Stimulated activated CD8-positive, alpha-beta memory T cell treated with anti-CD3 and anti-CD28 coated beads, Interleukin-15, amount 100 ng/mL, for 4 hours (primary cell): ENCODE measurements around the gene PLBD1.

Experiments
- DNase-seq, 2 donors: peaks; one replicate each; pipeline ENCODE4 v3.0.0-alpha.2; 2020; ENCODE audit warnings: low read depth in 2 of 2

Gene PLBD1

DNA sequence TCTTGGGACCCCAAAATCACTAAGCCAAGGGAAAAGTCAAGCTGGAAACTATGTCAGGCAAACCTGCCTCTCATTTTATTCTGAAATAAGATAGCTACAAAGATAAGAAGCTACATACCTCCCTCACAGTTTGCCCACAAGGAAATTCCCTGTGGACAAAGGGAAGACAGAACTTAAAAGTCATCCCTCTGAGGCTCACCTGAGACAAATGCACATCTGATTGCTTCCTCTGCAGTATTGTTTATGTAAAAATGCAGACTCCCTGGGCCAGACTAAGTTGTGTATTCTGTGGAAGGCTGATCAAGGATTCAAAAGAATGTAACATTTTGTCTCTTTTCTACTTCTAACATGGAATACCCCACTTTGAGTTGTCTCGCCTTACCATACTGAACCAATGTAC, 2.5 kb upstream of the PLBD1 start:
- DNase-seq, result no peak

DNA sequence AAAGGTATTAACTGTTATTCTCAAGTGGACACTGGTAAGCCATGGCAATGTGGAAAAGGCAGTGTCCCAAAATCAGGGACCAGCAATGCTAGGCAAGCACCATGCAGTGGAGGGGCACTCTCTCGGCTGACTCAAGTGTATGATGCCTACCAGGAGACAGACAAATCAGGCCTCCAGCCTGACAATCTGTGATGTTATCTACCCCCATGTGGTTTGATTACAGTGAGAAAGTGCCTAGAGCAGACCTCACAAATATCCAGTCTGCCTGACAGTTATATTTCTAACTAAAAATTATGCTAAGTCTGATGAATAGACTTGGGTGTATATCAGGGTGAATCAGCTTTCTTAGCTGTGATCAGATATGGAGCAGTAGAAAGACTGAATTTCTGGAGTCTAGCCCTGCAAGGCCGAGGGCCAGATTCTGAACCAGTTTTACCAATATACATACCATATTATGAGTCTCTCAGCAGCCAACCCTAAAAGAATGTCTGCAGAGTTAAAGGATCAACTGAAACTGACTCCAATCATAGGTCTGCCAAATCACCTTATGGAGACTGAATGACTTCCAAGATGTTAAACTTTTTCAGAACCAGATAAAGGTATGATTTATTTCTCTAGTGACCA, 3.2 kb downstream of the PLBD1 start:
- no peak for DNase-seq

DNA sequence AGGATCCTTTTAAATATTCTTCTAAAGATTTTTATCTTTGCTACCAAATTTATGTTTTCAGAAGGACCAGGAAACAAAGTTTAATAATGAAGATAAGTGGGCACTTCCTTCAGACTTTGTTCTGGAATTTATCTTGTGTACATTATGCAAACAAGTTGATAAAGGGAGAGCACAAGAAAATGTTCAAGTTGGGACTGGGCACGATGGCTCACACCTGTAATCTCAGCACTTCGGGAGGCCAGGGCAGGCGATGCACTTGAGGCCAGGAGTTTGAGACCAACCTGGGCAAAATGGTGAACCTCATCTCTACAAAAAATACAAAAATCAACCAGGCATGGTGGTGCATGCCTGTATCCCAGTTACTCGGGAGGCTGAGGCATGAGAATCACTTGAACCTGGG, 4.6 kb downstream of the PLBD1 start:
- DNase-seq, result no peak

DNA sequence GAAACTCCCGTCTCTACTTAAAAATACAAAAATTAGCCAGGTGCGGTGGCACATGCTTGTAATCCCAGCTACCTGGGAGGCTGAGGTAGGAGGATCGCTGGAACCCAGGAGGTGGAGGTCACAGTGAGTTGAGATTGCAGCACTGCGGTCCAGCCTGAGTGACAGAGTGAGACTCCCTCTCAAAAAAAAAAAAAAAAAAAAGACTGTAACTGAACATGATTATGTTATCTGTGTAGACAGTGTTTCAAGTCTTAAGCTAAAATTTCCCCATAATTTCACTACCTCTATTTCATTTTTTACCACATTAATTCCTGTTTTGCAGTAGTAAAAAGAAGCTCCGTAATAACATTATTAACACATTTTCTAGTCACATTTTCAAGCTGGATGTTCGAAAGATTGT, 5.4 kb downstream of the PLBD1 start:
- DNase-seq, result no peak

DNA sequence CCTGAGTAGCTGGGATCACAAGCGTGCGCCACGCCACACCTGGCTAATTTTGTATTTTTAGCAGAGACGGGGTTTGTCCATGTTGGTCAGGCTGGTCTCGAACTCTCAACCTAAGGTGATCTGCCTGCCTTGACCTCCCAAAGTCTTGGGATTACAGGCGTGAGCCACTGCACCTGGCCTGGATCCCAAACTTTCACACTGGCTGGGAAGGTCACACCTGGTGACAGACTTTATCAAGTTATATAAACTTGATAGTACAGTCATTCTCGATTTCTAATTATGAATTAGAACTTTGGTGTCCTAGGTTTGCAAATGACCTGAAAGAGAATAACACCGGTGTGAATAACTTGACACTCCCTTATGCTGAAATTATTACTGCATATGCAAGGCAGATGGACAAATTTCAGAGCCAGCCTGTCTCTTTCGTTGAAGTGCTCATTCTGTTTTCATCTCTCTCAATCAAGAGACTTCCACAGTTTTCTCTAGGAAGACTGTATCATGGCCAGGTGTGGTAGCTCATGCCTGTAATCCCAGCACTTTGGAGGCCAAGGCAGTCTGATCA, 5.9 kb downstream of the PLBD1 start:
- no peak for DNase-seq

DNA sequence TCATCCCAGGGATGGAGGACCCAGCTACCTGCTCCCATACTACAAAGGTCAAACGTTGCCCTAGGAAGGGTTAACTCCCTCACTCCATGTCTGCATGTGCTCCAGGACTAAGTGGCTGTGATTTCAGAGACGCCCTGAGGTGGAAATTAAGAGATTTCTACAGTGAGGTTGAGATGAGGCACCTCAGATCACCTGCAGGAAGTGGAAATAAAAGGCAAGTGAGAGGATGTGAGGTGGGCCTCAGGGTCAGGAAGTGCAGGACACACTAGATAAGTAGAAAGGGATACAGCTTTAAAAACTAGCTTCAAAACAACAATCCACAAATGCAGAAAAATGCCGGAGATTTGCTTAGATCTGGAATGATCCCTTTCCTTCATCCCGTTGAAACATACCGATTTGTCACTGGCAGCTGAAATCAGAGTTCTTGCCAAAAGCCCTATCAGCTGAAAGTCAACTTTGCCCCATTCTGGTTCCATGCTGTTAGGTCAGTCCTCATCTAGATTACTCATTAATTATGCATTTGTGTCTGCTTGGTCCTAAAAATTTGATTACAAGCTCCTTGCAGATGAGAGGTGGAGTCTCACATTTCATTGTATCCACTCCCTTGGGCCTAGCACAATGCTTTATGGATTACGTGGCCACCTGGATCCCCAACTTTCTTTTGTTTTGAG, 6.6 kb downstream of the PLBD1 start:
- DNase-seq, result no peak

DNA sequence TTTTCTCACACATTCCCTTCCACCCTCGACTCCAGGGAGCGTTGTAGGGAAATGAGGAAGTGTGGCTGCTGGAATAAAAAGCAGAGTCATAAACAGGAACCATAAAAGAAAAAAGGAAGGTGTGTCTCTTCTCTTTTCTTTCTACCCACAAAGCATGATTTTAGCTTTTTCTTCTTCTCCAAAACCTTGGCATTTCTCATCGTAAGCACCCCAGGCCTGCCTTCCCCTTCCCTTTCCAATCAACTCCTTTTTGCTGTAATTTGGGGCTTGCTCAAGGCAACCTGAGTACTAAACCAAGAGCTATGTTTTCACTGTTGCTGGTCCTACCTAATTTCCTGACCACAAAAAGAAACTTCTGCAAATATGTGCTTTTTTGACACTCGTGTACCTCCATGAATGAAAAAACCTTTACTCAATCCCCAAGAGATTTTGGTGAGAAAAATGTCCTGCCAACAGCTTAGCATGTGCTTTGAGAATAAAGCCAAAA, 9.2 kb downstream of the PLBD1 start:
- no peak for DNase-seq

- no peak for DNase-seq
Measured at GRCh38 chr12:14557966-14558365, 9.7 kb downstream of the PLBD1 start.

- no peak for DNase-seq
Measured at GRCh38 chr12:14554281-14555007, 13.2 kb downstream of the PLBD1 start.

- DNase-seq, result no peak
Measured at GRCh38 chr12:14548609-14549008, 19.1 kb downstream of the PLBD1 start.

DNA sequence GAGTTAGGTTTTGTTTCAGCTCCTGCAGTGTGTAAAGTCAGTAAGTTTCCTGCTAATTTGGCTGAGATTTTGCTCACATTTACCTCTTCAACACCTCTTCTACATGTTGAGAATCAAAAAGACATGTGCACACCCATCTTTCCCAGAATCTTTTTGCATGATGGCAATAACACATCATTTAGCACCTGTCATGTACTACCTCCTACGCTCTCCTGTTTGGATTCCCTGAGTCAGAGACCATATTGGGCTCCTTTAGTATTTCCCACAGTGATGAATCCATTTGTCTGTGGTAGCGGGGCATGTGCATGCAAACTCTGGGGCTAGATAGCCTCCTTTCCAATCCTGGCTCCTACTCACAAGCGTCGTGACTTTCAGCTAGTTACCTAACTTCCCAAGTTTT, 20.1 kb downstream of the PLBD1 start:
- no peak for DNase-seq

- DNase-seq, result no peak
Measured at GRCh38 chr12:14545144-14546124, 22.2 kb downstream of the PLBD1 start.

DNA sequence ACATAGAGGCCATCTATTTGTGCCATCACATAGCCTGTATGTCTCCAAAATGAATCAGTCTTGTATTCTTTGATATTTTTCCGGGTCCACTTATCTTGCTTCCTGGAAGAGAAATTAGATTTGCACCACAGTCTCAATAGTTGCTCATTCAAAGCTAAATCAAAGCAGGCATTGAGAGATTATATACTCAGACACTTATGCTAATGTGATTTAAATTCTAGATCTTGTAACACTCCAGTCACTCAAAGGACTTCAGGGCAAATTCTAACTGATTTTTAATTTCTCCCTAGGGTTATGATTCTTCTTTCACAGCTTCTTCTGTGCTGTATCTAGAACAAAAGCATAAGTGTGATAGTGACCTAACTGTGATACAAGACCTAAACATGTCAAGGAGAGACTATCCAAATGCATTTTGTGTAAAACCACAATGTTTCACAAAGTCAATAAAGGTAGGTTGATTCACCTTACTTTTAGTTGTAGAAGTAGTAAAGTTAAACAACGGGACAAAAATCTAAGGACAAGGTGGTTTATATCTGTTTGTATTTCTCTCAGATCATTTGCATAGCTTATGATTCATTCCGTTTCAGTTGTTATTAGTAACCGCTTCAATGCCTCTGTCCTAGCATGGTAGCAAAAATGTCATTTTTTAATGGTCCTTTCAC, 26.8 kb downstream of the PLBD1 start:
- no peak for DNase-seq

DNA sequence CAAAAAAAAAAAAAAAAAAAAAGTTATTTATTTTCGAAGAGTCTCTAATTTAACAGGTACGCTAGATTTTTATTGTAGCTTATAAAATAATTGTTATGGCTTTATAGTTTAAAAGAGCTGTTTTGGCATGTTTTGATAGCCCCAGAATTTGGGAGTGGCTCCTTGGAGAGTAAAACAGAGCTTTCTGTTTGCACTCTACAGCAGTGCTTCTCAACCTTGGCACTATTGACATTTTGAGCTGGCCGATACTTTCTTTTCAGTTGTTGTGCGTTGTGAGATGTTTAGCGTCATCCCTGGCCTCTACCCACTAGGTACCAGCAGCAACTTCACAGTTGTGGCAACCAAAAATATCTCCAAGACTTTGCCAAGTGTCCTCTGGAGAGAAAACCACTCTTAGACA, 30.6 kb downstream of the PLBD1 start:
- DNase-seq, result no peak

DNA sequence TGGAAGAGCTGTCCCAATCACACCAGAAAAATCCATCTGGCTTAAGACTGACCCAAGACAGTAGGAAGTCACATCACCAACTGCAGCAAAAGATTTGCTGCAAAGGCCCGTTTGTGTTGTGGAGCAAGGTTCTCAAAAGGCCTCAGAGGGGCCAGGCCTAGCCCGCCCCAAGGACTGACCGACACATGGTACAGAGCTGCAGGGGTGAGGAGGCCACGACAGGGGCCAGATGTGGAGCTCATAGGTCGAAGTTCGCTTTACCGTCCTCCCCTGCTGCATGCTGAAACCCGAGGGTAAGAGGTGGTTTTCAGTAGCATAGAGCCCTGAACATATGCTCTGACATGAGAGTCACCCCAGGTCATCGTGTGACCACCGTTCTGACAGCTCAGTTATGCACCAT, 35.5 kb downstream of the PLBD1 start:
- no peak for DNase-seq

DNA sequence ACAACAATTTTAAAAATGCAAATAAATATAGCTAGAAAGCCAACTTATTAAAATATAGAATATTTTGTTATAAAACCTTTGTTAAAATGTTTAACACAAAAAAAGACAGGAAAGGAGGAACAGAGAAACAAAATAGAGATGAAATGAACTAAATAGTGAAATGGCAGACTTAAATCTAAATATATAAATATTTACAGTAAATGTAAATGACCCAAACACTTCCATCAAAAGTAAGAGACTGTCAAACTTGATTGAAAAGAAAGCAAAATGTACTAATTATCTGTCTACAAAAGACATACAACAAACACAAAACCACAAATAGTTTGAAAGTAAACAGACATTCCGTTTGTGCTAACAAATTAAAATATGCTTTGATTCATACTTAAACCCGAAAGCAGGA, 41.7 kb downstream of the PLBD1 start:
- no peak for DNase-seq

- no peak for DNase-seq
Measured at GRCh38 chr12:14521822-14522221, 45.9 kb downstream of the PLBD1 start.

DNA sequence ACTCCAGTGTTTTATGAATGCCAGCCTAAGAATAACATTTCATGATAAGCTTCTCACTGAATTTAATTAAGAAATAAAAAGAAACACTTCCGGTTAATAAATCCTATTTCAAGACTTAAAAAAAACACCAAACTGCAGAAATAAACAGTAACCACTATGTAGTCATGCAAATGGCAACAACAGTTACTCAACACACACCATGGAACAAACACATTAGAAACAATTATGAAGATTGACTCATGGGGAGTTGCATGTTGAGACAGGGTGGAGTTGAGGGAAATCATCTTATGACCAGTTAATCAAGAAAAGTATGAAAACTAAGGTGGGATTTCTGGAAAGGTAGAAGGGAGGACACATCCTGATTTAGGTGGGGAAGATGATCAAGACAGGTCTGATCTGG, 52.7 kb downstream of the PLBD1 start:
- no peak for DNase-seq

DNA sequence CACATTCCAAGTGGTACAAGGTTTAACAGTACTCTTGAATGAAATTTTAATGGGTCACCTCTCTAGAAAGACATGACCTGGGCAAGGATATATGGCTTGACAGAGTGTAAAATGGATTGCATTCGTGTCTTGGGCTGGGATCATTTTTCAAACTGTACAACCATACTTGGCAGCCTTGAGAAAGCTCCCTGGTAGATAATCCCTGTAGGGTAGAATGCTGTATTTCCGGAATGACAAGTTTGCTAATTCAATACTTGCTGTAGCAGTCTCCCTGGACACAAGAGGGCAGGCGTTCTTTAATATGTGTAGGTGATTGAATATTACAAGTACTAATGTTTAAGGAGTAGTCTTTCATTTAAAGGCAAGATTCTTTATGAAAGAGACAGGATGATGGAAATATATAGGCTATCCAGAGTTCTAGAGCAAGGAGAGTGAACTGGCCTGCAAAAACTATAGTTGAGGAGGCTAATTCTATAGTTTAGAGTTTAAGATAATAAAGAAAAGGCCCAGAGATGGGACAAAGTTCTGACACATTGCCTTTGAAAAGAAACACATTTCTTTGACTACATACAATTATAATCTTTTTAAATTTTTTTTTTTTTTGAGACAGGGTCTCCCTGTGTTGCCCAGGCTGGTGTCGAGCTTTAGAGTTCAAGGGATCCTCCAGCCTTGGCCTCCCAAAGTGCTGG, 53.4 kb downstream of the PLBD1 start:
- DNase-seq, result no peak

GRCh38 chr12:14510574-14510973, 57.1 kb downstream of the PLBD1 start:
- no peak for DNase-seq
